Activated CD4-positive, alpha-beta T cell treated with anti-CD3 and anti-CD28 coated beads for 48 hours (primary cell): ENCODE results near the gene ACTL6B.
"Not testable (repeated sequence)": the region's sequence is repeated elsewhere in the genome, so short reads cannot be mapped to it uniquely, and the experiment has no call there.

Experiments
- DNase-seq: peaks from one replicate; pipeline ENCODE4 v3.0.0-alpha.2; 2020

ACTL6B gene

DNA sequence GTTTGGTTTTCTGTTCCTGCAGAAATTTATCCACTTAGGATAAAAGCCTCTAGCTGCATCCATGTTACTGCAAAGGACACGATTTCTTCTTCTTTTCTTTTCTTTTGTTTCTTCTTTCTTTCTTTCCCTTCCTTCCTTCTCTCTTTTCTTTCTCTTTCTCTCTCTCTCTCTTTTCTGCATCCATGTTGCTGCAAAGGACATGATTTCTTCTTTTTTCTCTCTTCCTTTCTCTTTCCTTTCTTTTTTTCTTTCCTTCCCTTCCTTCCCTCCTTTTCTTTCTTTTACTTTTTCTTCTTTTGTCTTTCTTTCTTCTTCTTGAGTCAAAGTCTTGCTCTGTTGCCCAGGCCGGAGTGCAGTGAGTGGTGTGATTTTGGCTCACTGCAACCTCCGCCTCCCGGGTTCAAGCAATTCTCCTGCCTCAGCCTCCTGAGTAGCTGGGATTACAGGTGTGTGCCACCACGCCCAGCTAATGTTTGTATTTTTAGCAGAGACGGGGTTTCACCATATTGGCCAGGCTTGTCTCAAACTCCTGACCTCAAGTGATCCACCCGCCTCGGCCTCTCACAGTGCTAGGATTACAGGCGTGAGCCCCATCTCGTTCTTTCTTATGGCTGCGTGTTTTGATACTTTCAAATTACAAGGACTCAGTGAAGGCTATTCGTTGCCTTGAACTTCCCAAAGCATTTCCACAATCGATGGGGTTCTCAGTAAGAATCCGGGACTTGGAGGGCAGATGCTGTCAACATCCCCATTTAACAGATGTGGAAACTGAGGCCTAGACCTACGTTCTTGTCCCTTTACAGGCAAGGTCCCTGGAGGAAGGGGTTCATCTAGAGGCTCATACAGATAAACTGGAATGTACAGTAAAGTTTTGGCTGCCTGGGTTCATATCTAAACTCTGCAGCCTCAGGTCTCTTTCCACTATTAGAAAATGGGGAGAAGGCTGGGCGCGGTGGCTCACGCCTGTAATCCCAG lies 15.4 kb upstream of the ACTL6B start:
- DNase-seq, result no peak

DNA sequence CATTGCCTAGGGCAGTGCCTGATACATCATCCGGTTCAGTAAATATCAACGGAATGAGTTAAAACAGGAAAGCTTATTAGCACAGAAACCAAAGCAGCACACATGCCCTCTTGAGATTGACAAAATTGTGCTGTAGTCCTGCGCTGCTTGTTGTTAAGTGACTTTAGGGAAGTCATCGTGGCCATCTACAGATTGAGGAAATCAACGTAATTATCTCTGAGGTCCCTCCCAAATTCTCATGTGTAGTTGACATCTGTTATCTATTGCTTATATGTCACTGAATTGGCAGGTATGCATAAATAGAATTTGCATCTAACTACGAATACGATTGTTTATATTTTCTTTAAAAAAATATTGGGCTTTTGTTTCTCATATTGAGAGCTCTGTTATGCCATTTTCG lies 13.8 kb upstream of the ACTL6B start:
- DNase-seq, result no peak

DNA sequence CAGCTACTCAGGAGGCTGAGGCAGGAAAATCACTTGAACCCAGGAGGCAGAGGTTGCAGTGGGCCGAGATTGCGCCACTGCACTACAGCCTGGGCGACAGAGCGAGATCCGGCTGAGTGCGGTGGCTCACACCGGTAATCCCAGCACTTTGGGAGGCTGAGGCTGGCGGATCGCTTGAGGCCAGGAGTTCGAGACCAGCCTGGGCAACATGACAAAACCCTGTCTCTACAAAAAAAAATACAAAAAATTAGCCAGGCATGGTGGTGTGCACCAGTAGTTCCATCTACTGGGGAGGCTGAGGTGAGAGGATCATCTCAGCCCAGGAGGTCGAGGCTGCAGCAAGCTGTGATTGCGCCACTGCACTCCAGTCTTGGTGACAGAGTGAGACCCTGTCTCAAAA lies 12.9 kb upstream of the ACTL6B start:
- not testable (repeated sequence) for DNase-seq

DNA sequence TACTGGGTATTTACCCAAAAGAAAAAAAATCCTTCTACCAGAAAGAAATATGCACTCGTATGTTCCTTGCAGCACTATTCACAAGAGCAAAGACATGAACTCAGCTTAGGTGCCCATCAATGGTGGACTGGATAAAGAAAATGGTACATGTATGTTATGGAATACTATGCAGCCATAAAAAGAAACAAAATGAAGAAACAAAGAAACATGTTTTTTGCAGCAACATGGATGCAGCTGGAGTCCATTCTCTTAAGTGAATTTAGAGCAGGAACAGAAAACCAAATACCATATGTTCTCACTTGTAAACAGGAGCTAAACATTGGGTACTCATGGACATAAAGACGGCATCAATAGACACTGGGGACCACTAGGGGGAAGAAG lies 11.8 kb upstream of the ACTL6B start:
- DNase-seq, result no peak

DNA sequence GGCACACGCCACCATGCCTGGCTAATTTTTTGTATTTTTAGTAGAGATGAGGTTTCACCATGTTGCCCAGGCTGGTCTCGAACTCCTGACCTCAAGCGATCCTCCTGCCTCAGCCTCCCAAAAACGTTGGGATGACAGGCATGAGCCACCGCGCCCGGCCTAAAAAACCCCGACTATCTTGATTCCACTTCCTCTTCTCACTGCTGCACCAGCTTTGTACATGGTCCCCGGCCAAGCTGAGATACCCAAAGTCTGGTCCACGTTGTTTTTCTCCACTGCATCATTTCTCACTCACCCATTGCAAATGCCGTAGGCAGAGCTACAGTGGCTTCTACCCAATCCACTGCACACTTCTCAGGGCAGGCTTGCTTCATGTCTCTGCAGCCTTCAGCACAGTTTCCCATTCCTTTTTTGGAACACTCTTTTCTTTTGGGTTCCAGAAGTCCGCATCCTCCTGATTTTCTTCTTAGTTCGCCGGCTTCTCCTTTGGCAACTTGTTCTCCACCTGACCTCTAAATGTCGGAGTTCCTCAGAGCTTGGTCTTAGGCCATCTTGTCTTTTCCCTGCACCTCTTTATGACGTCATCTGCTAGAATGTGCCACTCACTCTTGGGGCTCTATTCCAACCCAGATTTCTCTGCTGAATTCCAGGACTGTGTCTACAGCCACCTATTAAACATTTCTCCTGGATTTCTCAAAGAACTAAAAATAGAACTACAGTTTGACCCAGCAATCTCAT lies 11.3 kb upstream of the ACTL6B start:
- no peak for DNase-seq

DNA sequence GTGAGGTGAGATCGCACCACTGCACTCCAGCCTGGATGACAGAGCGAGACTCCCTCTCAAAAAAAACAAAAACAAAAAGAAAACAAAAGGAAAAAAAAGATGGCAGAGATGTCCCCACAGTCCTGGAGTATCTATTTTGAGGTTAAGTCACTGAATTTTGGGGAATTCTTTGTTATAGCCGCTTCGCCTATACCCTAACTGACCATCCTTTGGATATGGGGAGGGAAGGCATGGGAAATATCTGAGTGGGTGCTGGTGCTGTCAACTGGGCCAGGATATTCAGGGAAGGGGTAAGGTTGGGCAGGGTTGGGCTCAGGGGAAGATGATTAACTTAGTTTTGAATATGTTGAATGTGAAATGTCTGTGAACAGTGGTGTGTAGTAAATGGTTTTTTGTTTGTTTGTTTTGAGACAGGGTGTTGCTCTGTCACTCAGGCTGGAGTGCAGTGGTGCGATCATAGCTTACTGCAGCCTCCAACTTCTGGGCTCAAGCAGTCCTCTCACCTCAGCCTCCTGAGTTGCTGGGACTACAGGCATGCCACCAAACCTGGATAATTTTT lies 9.0 kb upstream of the ACTL6B start:
- no peak for DNase-seq

DNA sequence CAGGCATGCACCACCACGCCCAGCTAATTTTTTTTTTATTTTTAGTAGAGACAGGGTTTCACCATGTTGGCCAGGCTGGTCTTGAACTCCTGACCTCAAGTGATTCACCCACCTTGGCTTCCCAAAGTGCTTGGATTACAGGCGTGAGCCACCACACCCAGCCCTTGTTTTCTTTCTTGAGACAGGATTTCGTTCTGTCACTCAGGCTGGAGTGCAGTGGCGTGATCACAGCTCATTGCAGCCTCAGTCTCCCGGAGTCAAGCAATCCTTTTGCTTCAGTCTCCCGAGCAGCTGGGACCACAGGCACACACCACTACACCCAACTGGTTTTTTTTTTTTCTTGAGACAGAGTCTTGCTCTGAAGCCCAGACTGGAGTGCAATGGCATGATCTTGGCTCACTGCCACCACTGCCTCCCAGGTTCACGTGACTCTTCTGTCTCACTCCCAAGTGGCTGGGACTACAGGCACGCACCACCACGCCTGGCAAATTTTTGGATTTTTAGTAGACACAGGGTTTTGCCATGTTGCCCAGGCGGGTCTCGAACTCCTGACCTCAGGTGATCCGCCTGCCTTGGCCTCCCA lies 6.0 kb upstream of the ACTL6B start:
- DNase-seq, result not testable (repeated sequence)

DNA sequence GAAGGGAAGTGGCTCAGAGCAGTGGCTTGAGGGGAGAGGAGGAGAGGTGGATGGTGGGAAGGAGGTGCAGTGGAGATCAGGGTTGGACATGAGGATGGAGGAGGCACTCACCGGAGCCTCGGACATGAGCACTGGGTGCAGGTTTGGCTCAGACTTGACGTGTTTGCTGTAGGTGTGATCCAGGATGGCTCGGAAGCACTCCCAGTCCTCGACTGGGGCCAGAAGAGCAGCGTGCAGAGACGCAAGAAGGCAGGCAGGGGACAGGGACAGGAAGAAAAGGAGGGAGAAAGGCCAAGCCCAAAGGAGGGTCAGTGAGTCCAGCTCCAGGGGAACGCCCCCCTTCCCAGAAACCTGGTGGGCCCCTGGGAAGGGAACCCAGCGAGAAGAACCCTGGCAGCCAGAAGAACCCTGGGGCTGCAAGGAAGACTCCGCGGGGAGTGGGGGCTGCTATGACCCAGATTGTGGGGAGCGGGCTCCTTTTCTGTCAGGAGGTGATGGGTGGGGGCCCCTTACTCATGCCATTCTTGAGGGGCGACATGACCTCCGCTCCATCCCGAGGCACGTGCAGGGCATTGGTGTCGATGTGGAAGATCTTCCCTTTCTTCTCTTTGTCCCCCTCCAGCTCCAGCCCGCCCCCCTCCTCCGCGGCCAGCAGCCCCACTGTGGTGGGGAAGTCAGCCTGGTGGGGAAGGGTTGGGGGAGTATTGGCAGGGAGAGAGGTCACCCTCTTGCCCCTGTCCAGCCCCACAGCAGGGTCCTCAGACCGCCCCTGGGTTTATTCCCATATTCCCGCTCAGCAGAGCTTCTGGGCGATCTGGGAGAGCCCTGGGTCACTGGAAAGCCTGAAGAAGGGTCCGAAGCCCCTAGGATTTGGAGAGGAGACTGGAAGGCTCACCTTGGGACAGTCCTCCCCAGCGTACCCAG lies 1.1 kb downstream of the ACTL6B start:
- DNase-seq, result no peak

DNA sequence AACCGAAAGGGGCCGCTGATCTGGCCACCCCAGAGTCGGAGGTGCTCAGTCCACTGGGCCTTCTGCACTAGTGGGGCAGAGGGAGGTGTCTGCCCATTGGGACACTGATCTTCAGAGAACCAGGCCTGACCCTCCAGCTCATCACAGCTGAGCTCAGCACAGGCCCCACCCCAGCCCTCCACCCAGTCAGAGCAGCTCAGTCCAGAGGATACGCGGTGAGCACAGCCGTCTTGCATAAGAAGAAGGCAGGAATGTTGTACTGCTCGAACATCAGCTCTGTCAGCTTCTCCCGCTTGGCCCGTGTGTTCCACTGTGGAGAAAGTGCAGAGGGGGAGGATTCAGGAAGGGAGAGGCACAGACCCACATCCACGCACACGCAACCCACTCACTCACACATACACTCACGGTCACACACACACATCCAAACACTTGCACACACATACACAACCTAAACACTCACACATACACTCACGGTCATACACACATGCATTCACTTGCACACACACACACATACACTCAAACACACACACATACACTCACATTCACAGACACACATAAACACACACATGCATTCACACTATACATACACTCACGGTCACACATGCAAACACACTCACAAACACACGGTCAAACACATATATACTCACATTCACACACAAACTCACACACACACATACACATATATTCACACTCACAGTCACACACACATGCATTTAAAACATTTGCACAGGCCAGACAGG lies 6.3 kb downstream of the ACTL6B start:
- no peak for DNase-seq

DNA sequence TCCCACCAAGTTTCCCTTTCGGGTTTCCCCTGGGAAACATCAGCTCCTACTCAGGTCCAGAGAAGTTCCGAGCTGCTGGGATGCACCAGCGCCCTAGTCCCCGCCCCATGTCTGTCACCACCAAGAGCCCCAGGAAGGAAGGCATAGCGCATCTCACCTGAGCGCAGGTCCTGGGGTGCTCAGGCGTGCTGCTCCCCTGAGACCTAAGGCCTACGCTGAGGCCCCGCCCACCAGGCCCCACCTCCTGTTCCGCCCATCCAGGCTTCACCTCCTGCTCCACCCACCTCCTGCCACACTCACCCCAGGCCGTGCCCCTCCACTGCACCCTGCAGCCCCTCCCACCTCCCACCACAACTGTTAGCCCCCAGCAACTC lies 13.7 kb downstream of the ACTL6B start:
- peak; percentile 51 for DNase-seq

DNA sequence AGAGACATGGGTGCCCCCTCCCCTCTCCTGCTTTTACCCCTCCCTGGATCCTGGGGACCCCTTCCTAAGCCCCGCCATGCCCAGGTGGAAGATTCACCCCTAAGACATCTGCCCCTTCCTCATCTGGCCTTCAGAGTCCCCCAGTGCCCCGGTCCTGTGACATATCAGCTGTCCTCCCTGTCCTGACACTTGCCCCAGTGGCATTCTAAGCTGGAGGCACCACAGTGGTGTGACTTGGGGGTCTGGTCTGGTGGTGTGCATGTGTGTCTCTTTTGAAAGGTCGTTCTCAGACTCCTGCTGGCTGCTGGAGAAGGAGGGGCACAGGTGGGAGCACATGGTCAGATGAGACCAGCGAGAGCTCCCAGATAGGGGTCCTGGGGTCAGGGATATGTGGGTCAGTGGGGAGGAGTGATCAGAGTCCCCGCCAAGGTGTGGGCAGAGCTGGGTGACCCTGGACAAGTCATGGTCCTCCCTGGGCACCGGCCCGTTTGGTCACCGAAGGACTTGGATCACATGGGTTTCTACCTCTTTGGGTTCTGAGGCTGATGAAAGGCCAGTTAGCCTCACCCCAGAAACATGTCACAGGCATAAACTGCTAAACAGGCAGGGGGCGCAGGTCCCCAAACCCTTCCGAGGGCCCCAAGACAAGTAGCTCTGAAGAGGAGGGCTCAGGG lies 14.3 kb downstream of the ACTL6B start:
- DNase-seq, result no peak

DNA sequence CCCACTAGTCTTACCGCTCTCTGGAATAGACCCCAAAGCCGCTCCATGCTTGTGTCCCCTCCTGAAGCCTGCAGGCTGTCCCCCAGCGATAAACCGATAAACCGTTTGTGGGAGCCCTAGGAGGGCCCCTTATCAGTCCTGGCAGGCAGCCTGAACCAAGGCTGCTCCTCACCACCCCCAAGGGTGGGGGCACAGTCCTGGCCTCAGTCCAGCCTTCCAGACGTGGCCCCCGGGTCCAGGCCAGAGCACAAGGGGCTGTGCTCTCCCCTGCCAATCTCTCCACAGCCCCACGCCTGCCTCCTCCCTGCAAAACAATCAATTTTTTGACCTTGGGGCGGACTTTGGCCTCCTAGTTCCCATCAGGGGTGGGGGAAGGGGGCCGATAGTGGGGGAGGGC lies 14.8 kb downstream of the ACTL6B start, which contains the start of gene TFR2:
TFR2 (minus strand) TSS at position 90 of the 397 bp plus-strand sequence; CDS start at position 47, 43 bp downstream.
- no peak for DNase-seq

DNA sequence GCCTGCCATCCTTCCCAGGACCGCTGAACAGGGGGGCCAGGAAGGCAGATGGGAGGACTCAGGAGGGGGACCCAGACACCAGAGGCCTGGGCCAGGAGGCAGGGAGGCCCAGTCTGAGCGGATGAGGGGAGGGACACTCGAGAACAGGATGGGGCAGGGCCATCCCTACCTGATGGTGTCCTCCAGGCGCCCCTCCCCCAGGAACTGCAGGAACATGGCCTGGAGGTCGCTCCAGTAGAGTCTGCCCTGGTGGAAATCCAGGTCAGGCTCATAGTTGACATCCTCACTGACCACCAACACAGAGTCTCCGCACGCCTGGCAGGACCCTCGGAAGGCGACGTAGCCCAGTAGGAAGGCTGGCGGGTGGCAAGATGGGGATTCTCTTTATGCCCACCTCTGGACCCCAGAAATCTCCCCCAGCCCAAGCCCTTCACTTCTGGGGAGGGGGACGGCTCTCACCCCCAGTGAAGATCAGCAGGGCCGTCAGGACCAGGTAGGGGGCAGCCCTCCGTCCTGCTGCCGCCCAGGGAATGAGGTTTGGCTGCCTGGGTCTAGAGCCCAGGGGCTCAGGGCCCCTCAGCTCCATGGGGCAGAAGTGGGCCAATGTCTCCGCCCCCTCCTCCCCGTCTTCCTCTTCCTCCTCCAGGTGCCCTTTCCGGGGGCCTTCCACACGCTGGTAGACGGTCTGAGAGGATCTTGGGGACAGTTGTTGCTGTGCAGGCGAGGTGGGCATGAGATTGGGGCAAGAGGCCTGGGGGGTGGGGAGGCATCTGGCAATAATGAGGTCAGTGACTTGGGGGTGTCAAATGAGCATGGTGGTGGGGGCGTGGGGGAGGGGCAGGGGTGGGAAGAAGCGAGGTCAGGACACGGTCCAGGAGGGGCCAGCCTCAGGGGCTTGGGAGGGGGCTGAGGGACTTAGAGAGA lies 15.5 kb downstream of the ACTL6B start:
- DNase-seq, result no peak

DNA sequence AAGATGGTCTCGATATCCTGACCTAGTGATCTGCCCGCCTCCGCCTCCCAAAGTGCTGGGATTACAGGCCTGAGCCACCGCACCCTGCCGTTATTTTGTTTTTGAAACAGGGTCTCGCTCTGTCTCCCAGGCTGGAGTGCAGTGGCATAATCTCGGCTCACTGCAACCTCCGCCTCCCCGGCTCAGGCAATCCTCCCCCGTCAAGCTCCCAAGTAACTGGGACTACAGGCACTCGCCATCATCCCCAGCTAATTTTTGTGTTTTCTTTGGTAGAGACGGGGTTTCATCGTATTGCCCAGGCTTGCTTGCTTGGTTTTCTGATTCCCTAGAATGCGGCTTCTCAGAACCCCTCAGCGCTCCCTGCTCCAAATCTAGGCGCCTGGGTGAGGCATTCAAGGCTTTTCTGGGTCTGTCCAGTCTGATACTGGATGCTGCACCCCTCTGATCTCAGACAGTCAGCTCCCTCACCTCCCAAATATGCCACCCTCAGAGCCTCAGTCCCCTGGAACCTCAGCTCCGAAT lies 16.2 kb downstream of the ACTL6B start:
- no peak for DNase-seq

DNA sequence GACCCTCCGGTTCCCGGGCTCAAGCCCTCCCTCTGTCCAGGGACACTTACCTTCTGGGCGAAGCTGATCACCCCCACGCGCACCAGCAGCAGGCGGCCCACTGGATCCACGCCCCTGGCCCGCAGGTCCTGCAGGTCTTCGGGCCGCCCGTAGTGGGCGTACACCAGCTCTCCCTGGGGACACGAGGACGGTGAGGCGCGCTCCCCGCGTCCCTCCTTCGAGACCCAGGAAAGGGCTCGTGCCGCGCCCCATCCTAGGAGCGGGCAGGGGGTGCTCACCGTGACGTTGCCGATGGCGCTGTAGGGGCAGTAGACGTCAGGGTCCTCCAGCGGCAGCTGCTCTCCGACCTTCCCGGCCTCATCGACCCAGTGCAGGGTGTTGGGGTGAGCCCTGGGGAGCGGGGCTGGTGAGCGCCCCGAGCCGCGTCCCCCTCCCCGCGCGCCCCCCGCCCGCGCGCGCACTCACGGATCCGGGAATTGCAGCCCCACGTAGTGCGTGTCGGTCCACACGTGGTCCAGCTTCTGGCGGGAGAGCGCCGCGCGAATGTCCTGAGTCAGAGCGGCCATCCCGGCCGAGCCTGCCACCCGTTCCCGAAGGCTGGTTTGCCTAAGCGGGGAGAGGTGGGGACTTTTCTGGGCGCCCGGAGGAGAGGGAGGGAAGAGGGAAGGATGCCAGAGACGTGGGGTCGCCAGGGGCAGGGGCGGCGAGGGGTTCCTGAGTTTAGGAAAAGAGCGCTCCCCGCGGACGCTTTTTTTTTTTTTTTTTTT lies 23.1 kb downstream of the ACTL6B start:
- peak; percentile 76 for DNase-seq

DNA sequence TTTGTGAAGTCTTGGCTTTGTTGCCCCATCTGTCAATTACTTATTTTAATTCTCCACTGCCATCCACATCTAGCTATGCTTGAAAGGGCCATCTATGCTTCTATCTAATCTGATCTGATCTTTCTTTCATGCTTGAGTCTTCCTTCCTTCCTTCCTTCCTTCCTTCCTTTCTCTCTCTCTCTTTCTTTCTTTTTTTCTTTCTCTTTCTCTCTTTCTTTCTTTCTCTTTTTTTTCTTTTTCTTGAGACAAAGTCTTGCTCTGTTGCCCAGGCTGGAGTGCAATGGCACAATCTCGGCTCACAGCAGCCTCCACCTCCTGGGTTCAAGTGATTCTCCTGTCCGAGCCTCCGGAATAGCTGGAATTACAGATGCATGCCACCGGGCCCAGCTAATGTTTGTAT lies 26.2 kb downstream of the ACTL6B start:
- no peak for DNase-seq

DNA sequence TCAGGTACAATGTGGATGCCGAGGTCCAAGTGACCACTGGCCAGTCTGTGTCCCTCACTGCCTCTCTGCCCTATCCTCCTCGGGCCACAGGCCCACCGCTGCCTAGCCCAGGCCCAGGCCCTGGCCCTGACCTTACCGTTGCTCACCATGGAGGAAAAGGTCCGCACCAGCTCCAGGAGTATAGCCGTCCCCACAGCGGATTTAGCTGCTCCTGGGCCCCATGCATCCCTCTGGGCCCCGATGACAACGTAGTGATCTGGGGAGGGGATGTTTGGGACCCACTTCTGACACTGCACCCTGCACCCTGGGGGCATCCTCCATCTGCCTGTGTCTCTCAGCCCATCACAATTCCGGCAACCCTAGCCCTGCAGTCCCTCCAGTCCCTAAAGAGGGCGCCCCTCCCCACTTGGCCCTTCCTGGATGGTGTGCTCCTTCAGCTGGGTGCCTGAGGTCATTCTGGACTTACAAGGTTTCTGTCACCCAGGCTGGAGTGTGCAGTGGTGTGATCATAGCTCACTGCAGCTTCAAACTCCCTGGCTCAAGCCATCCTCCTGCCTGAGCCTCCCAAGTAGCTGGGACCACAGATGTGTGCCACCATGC lies 27.0 kb downstream of the ACTL6B start:
- DNase-seq, result peak; percentile 58

DNA sequence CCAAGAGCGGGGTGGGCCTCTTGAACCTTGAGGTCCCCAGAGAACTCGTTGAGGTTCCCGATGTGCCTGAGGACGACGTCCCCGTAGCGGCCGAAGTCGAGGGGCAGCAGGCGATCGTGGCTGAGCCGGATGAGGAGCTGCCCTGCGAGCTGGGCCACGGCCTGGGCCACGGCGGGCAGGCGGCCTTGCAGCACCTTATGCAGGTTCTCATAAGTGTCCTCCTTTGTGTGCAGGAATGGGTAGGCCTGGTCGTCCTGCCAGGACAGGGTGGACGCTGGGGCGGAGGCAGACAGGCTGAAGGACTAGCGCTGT lies 29.1 kb downstream of the ACTL6B start:
- DNase-seq, result no peak
